Stimulated activated CD4-positive, alpha-beta T cell treated with anti-CD3 and anti-CD28 coated beads, Interleukin-12 subunit alpha, Interleukin-12 subunit beta, amount 100 ng/mL, for 4 hours (primary cell): ENCODE results near the gene PRIM2.
"Not testable (repeated sequence)": the region's sequence is repeated elsewhere in the genome, so short reads cannot be mapped to it uniquely, and the experiment has no call there.

Experiments
- DNase-seq: peaks from one replicate; pipeline ENCODE4 v3.0.0-alpha.2; 2020

Gene PRIM2

GRCh38 chr6:57368965-57369731 lies 51.7 kb downstream of the PRIM2 start:
- not testable (repeated sequence) for DNase-seq

DNA sequence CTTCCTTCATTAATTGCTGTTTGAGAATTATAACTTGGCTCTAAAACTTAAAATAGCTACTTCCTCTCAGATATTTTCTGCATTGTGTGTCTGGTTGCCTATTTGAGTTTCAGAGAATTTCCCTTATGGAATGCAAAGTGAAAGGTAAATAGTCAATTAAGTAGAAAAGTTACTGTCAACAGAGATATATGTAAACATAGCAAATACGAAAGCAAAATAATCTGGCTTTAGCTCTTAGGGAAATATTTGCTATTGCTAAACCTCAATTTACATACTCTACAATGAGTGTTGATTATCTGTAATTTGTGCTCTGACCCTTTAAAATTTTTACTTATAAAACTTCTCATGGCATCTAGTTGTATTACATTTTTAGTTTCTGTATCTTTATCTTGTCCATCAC lies 54.3 kb downstream of the PRIM2 start:
- DNase-seq, result not testable (repeated sequence)

- DNase-seq, result not testable (repeated sequence)
Measured at GRCh38 chr6:57374764-57375163, 57.3 kb downstream of the PRIM2 start.

- not testable (repeated sequence) for DNase-seq
Measured at GRCh38 chr6:57376083-57376482, 58.7 kb downstream of the PRIM2 start.

DNA sequence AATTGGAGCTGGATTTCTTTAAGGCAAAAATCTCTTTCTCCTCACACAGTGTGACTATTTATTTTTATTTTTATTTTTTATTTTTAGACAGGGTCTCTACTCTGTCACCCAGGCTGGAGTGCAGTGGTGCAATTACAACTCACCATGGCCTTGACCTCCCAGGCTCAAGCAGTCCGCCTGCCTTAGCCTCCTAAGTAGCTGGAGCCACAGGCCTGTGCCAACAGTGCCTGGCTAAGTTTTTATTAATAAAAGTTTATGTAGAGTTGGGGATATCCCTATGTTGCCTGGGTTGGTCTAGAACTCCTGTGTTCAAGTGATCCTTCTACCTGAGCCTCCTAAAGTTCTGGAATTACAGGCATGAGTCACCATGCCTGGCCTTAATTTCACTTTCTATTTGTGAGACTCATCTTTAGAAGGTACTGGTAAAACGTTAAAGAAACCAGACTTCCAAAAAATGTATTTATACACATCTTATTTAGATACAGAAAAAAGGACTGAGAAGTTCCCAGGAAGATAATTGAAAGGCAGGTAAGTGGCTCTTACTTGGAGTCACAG lies 71.7 kb downstream of the PRIM2 start:
- DNase-seq, result not testable (repeated sequence)

GRCh38 chr6:57390818-57391217 lies 73.4 kb downstream of the PRIM2 start:
- DNase-seq, result not testable (repeated sequence)

GRCh38 chr6:57392047-57392446 lies 74.6 kb downstream of the PRIM2 start:
- DNase-seq, result not testable (repeated sequence)

DNA sequence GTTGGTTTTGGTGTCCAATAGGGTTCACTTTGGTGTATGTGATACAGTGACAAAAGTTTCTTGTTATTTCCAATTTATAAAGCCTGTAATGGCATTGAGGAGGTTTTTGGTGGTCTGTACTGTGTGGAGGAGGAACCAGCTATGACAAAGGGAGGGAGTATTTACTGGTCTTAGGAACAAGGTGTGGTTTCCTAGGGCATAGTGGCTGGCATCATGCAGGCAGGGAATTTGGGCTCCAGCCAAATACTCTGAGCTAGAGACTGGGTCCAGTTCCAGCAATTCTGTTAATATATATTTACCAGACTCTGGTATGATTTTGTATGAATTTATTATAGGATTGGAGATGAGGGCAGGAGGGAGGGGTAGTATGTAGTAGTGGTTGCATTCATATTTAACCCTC lies 101.9 kb downstream of the PRIM2 start:
- DNase-seq, result not testable (repeated sequence)

GRCh38 chr6:57421503-57421902 lies 104.1 kb downstream of the PRIM2 start:
- no peak for DNase-seq

DNA sequence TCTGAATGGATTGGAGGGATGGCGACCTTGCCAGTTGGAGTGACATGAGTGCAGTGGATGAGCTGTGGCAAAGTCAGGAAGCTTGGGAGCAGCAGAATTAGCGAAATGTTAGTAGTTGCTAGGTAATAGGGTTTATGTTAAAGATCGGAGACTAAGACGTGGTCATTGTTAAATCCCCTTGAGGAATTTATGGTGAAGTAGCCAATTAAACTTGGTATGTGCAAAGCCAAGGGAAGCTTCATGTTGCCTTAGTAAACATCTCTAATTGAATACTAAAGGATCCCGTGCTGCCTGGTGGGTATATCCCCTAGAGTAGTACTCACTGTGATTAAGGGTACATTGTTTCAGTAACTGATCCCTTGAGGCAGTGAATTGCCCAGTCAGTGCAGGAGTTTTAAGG lies 106.0 kb downstream of the PRIM2 start:
- no peak for DNase-seq

DNA sequence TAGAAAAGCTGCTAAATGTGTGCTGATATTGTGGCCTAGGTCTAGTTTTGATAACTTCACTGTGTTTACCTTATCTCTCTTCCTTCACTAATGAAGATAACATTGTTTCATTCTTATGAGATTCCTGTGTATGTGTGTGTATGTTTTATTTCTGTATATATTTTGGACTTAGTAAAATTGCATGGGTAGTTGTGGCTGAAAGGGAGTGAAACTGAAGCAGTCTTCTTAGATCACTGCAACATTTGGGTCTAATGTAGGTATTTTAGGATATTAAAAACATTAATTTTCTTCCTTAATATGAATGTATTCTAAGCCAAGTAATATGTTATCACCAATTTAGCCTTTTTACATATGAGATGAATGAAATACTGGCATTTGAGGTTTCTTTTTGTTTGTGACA lies 114.3 kb downstream of the PRIM2 start:
- not testable (repeated sequence) for DNase-seq

GRCh38 chr6:57432157-57432556 lies 114.7 kb downstream of the PRIM2 start:
- DNase-seq, result no peak

- DNase-seq, result no peak
Measured at GRCh38 chr6:57432919-57433684, 115.7 kb downstream of the PRIM2 start.

DNA sequence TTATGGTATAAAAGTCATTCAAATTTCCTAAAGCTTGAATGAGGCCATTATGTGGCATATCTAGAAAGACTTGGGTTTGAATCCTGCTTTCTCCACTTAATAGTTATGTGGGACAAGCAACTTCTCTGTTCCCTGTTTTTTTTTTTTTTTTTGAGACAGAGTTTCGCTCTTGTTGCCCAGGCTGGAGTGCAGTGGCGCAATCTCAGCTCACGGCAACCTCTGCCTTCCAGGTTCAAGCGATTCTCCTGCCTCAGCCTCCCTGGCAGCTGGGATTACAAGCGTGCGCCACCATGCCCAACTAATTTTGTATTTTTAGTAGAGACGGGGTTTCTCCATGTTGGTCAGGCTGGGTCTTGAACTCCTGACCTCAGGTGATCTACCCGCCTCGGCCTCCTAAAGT lies 116.4 kb downstream of the PRIM2 start:
- DNase-seq, result not testable (repeated sequence)

DNA sequence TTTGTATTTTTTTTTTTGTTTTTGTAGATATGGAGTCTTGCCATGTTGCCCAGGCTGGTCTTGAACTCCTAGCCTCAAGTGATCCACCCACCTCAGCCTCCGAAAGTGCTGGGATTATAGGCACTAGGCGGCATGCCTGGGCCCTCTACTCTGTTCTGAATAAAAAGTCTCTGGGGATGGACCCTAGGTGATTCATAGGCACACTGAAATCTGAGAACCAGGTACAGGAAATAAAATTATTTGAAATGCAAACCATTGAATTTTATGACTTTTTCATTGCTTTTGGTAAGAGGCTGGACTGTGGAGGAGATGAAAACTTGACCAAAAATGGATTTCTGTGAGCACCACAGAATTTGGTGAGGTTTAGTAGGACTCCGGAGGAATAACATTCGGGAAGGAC lies 117.5 kb downstream of the PRIM2 start:
- no peak for DNase-seq

DNA sequence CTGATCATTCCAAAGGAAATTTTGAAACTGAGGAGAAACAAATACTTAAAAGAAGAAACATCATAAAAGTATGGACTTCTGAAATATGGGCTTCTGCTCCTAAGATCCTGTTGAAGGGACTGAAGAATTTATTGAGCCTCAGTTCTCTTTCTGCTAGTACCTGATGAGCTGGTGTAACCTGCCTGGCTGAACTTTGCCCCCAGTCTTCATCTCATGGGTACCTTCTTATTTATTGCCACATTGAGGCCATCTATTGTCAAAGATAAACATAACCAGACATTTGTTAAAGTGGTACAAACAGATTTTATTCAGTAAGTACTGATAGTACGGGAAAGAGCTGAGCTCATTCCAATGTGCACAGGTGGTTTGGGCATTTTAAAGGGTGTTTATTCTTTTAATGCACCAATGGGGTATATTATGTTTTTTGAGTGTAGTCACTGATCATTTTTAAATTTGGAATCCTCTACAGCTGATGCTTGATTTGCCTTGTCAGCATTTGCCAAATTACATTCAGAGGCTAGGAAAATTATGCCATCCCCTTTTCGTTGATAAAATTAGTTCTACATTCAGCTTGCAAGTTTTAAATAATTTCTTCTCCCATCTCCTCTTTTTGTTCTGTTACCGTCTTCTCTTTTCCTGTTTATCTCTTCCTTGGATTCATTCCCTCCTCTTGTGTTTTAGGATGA lies 118.2 kb downstream of the PRIM2 start:
- DNase-seq, result no peak

GRCh38 chr6:57440735-57441134 lies 123.3 kb downstream of the PRIM2 start:
- DNase-seq, result not testable (repeated sequence)

DNA sequence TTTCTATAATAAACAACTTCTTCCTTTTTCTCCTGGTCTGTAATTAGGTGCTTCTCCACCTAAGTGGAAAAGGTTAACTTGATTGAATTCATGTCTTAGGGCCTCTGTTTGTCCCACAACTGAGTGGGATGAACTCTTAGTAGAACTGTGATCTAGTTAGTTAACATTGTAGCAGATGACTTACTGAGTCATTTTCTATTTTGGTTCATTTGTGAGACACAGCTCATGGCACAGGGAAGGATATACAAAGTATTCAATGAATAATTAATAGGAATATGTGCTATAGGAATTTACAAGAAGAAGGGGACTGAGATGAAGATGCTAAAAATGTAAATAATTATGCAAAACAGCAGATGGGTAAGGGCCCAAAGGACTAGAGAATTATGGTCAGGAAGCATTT lies 124.7 kb downstream of the PRIM2 start:
- DNase-seq, result not testable (repeated sequence)

DNA sequence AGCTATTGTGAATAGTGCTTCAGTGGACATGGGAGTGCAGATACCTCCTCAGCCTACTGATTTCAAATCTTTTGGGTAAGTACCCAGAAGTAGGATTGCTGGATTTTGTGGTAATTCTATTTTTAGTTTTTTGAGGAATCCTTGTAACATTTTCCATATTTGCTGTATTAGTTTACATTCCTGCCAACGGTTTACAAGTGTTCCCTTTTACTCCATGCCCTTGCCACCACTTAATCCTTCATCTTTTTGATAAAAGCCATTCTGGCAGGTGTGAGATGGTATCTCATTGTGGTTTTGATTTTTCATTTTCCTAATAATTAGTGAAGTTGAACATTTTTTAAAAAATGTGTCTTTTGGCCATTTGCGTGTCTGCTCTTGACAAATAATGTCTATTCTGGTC lies 125.8 kb downstream of the PRIM2 start:
- not testable (repeated sequence) for DNase-seq

DNA sequence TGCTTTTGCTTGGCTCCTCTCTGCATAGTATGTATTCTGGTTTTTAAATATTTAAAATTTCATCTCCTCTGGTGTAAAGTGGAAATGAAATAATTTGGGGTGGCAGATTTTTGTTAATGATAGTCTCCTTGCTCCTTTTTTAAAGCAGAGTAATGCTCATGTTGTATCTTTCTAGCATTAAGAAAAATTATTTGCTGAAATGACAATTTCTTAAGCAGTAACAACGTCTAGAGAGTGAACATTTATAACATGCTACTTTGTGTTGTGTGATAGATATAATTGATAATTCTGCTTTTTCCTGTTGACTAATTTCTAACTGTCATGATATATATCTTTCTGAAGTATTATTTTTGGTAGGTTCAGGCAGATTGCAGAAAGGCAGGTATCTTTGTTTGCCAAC lies 127.4 kb downstream of the PRIM2 start:
- not testable (repeated sequence) for DNase-seq

DNA sequence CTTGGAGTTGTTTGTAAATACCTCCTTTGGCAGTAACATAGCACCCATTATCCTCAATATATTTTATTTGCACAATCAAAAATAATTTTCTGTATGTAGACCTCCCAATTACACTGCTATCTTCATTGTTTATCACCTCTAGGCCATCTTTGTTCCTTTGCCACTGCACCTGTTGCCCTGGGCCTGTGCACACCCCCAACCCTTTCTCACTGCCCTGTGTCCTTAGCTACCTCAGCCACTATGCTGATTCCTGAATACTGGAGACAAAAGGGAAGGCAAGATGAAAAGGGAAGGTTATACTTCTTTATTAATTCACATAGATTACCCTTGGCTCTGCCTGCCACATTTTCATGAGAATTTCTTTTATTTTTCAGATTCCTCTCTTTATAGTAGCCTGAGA lies 127.9 kb downstream of the PRIM2 start:
- not testable (repeated sequence) for DNase-seq

GRCh38 chr6:57445790-57446468 lies 128.5 kb downstream of the PRIM2 start:
- not testable (repeated sequence) for DNase-seq
